ENCODE results near the gene CD247.

CD247 gene

GRCh38 chr1:167548059-167548932 lies 30.0 kb upstream of the CD247 start:
- H3K4me1 Mint-ChIP-seq: peaks cover 22% of the 10 kb centered on the region
- no peak for ATAC-seq
- peaks cover 7% of the 10 kb centered on the region for H3K36me3 Mint-ChIP-seq (ENCODE audit: low read depth)
- no peaks in the 10 kb centered on the region for H3K9me3 Mint-ChIP-seq
- H3K27ac Mint-ChIP-seq: no peak overlapping the region
- DNase-seq: no peak
- no peaks in the 10 kb centered on the region for H3K27me3 Mint-ChIP-seq
- H3K4me3 Mint-ChIP-seq: no peak overlapping the region

GRCh38 chr1:167546935-167547334 lies 28.6 kb upstream of the CD247 start:
- DNase-seq (no peak), ATAC-seq (no peak)
- peaks cover 18% of the 10 kb centered on the region for H3K4me1 Mint-ChIP-seq
- H3K4me3 Mint-ChIP-seq: no peak overlapping the region
- no peak overlapping the region for H3K27ac Mint-ChIP-seq
- H3K36me3 Mint-ChIP-seq (ENCODE audit: low read depth): peaks cover 7% of the 10 kb centered on the region
- no peaks in the 10 kb centered on the region for H3K9me3 Mint-ChIP-seq
- H3K27me3 Mint-ChIP-seq: no peaks in the 10 kb centered on the region

GRCh38 chr1:167545349-167545748 lies 27.0 kb upstream of the CD247 start:
- no peaks in the 10 kb centered on the region for H3K9me3 Mint-ChIP-seq
- H3K27ac Mint-ChIP-seq: no peak overlapping the region
- H3K36me3 Mint-ChIP-seq (ENCODE audit: low read depth): peaks cover 9% of the 10 kb centered on the region
- H3K27me3 Mint-ChIP-seq: no peaks in the 10 kb centered on the region
- peaks cover 14% of the 10 kb centered on the region for H3K4me1 Mint-ChIP-seq
- DNase-seq (no peak), ATAC-seq (no peak)
- no peak overlapping the region for H3K4me3 Mint-ChIP-seq

- Mint-ChIP-seq H3K36me3 (ENCODE audit: low read depth) (peaks cover 9% of the 10 kb centered on the region), H3K4me3 (no peak overlapping the region)
- ATAC-seq: no peak
Measured at GRCh38 chr1:167544447-167545093, 26.2 kb upstream of the CD247 start.

GRCh38 chr1:167543199-167543990 lies 25.1 kb upstream of the CD247 start:
- H3K36me3 Mint-ChIP-seq (ENCODE audit: low read depth): peaks cover 9% of the 10 kb centered on the region
- ATAC-seq (no peak), DNase-seq (no peak)
- H3K27me3 Mint-ChIP-seq: no peaks in the 10 kb centered on the region
- no peak overlapping the region for H3K27ac Mint-ChIP-seq
- H3K9me3 Mint-ChIP-seq: no peaks in the 10 kb centered on the region
- H3K4me1 Mint-ChIP-seq: peaks cover 28% of the 10 kb centered on the region
- no peak overlapping the region for H3K4me3 Mint-ChIP-seq

More at GRCh38 chr1:167544447-167545093, 26.2 kb upstream of the CD247 start:
- peaks cover 18% of the 10 kb centered on the region for H3K4me1 Mint-ChIP-seq
- H3K27me3 Mint-ChIP-seq: no peaks in the 10 kb centered on the region
- no peaks in the 10 kb centered on the region for H3K9me3 Mint-ChIP-seq
- DNase-seq: no peak
- no peak overlapping the region for H3K27ac Mint-ChIP-seq

- Mint-ChIP-seq H3K27me3 (no peaks in the 10 kb centered on the region), H3K9me3 (no peaks in the 10 kb centered on the region), H3K4me3 (no peak overlapping the region), H3K27ac (no peak overlapping the region), H3K36me3 (ENCODE audit: low read depth) (peaks cover 9% of the 10 kb centered on the region), H3K4me1 (peaks cover 26% of the 10 kb centered on the region)
- no peak for DNase-seq
- ATAC-seq: no peak
Measured at GRCh38 chr1:167542109-167543032, 24.0 kb upstream of the CD247 start.

- Mint-ChIP-seq H3K27me3 (no peaks in the 10 kb centered on the region), H3K4me3 (no peak overlapping the region), H3K9me3 (no peaks in the 10 kb centered on the region), H3K4me1 (peaks cover 26% of the 10 kb centered on the region), H3K27ac (no peak overlapping the region), H3K36me3 (ENCODE audit: low read depth) (peaks cover 6% of the 10 kb centered on the region)
- DNase-seq (no peak), ATAC-seq (no peak)
Measured at GRCh38 chr1:167541610-167542009, 23.3 kb upstream of the CD247 start.

- Mint-ChIP-seq H3K4me3 (no peak overlapping the region), H3K27me3 (no peaks in the 10 kb centered on the region), H3K4me1 (peaks cover 26% of the 10 kb centered on the region), H3K9me3 (no peaks in the 10 kb centered on the region), H3K36me3 (ENCODE audit: low read depth) (peaks cover 6% of the 10 kb centered on the region), H3K27ac (no peak overlapping the region)
- DNase-seq (no peak), ATAC-seq (no peak)
Measured at GRCh38 chr1:167541003-167541402, 22.7 kb upstream of the CD247 start.

GRCh38 chr1:167538657-167539056 lies 20.3 kb upstream of the CD247 start:
- H3K27me3 Mint-ChIP-seq: no peaks in the 10 kb centered on the region
- H3K27ac Mint-ChIP-seq: peak overlapping the region; percentile 41
- H3K36me3 Mint-ChIP-seq (ENCODE audit: low read depth): peaks cover 2% of the 10 kb centered on the region
- ATAC-seq: no peak
- H3K4me3 Mint-ChIP-seq: no peak overlapping the region
- peaks cover 26% of the 10 kb centered on the region for H3K4me1 Mint-ChIP-seq
- no peaks in the 10 kb centered on the region for H3K9me3 Mint-ChIP-seq
- no peak for DNase-seq

GRCh38 chr1:167533851-167534300 lies 15.5 kb upstream of the CD247 start:
- ATAC-seq: peak; percentile 85
- H3K4me1 Mint-ChIP-seq: peaks cover 4% of the 10 kb centered on the region
- peak; percentile 70 for DNase-seq
- H3K9me3 Mint-ChIP-seq: no peaks in the 10 kb centered on the region
- no peak overlapping the region for H3K4me3 Mint-ChIP-seq
- no peaks in the 10 kb centered on the region for H3K27me3 Mint-ChIP-seq
- H3K36me3 Mint-ChIP-seq (ENCODE audit: low read depth): no peaks in the 10 kb centered on the region
- H3K27ac Mint-ChIP-seq: no peak overlapping the region

GRCh38 chr1:167532964-167533824 lies 14.9 kb upstream of the CD247 start:
- Mint-ChIP-seq H3K36me3 (ENCODE audit: low read depth) (no peaks in the 10 kb centered on the region), H3K27me3 (no peaks in the 10 kb centered on the region), H3K27ac (no peak overlapping the region), H3K4me3 (no peak overlapping the region), H3K9me3 (no peaks in the 10 kb centered on the region), H3K4me1 (no peaks in the 10 kb centered on the region)
- no peak for ATAC-seq
- no peak for DNase-seq

- H3K4me3 Mint-ChIP-seq: no peak overlapping the region
- H3K36me3 Mint-ChIP-seq (ENCODE audit: low read depth): no peaks in the 10 kb centered on the region
- no peak for DNase-seq
- H3K27me3 Mint-ChIP-seq: no peaks in the 10 kb centered on the region
- no peaks in the 10 kb centered on the region for H3K9me3 Mint-ChIP-seq
- H3K4me1 Mint-ChIP-seq: peaks cover 3% of the 10 kb centered on the region
- ATAC-seq: no peak
- no peak overlapping the region for H3K27ac Mint-ChIP-seq
Measured at GRCh38 chr1:167532375-167532774, 14.0 kb upstream of the CD247 start.

- H3K27me3 Mint-ChIP-seq: no peaks in the 10 kb centered on the region
- DNase-seq: no peak
- peaks cover 3% of the 10 kb centered on the region for H3K4me1 Mint-ChIP-seq
- H3K27ac Mint-ChIP-seq: no peak overlapping the region
- ATAC-seq: no peak
- no peaks in the 10 kb centered on the region for H3K9me3 Mint-ChIP-seq
- no peak overlapping the region for H3K4me3 Mint-ChIP-seq
- no peaks in the 10 kb centered on the region for H3K36me3 Mint-ChIP-seq (ENCODE audit: low read depth)
Measured at GRCh38 chr1:167529829-167530474, 11.6 kb upstream of the CD247 start.

Measured in activated naive CD8-positive, alpha-beta T cell treated with anti-CD3 and anti-CD28 coated beads, Interleukin-2, amount 50 U/mL, for 24 hours (primary cell).